ENCODE measurements around the gene SPAAR.

DNA sequence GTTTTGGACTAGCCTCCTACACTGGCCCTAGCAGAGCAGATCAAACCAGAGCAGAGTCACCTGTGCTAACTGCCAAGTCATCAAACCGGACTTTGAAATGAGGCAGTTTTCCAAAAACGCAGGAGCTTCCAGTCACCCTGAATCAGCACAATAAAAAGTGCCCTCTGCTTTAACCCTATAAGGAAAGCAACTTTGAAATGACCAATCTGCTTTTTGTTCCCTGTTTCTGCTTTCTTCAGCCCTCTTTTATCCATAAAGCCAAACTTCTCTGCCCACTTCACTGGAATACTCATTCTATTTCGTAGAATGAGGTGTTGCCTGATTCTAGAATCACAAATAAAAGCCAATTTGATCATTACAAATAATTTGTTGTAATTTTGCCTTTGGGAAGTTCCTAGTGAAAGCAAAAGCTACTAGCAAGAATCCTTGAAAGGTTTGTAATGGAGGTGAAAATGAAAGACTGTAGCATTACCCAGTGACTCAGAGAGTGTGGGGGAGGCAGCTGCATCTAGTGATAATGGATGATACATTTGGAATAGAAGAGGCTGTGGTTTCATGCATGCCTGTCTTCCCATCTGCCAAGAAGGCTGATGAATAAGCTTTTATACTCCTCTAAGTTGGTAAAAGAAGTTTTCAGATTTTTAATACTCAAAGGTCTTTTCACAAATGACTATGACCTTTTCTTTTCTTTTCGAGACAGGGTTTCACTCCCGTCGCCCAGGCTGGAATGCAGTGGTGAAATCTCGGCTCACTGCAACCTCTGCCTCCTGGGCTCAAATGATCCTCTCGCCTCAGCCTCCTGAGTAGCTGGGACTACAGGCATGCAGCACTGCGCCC lies 14.9 kb downstream of the SPAAR start:
- TF ChIP-seq EZH2 (IDR thresholded peaks at IDR 0.05): no peak
- no peak for TF ChIP-seq FOXP2 (optimal IDR thresholded peaks at IDR 0.05; ENCODE audit: control extremely low read depth, extremely low read length, insufficient read depth)
- TF ChIP-seq POLR2AphosphoS5 (IDR thresholded peaks at IDR 0.05; ENCODE audit: borderline replicate concordance, low read depth, low read length): no peak

All from SK-N-MC (cell line).